Activated naive CD4-positive, alpha-beta T cell treated with anti-CD3 and anti-CD28 coated beads, Interleukin-2, amount 50 U/mL, for 24 hours (primary cell): Measurements from ENCODE around the gene WEE1.
"Not testable (repeated sequence)": the region's sequence is repeated elsewhere in the genome, so short reads cannot be mapped to it uniquely, and the experiment has no call there.

ENCODE experiments used
- H3K27ac Mint-ChIP-seq: one replicate; pipeline ENCODE4 v1.8.0; 2021; ENCODE audit warnings: mild to moderate bottlenecking, mixed read lengths
- H3K27me3 Mint-ChIP-seq: one replicate; pipeline ENCODE4 v1.8.0; 2021; ENCODE audit warnings: mixed read lengths
- H3K36me3 Mint-ChIP-seq: one replicate; pipeline ENCODE4 v1.8.0; 2021; ENCODE audit warnings: mixed read lengths
- H3K4me1 Mint-ChIP-seq: one replicate; pipeline ENCODE4 v1.8.0; 2021; ENCODE audit warnings: mixed read lengths
- H3K4me3 Mint-ChIP-seq: one replicate; pipeline ENCODE4 v1.8.0; 2021; ENCODE audit warnings: mild to moderate bottlenecking, mixed read lengths
- H3K9me3 Mint-ChIP-seq: one replicate; pipeline ENCODE4 v1.8.0; 2021; ENCODE audit warnings: mixed read lengths

The WEE1 gene

GRCh38 chr11:9601876-9602199 lies 28.4 kb downstream of the WEE1 start:
- Mint-ChIP-seq H3K9me3 (no peaks in the 10 kb centered on the region), H3K4me1 (peaks cover 19% of the 10 kb centered on the region), H3K4me3 (peak overlapping the region; percentile 56), H3K27ac (no peak overlapping the region), H3K27me3 (no peaks in the 10 kb centered on the region), H3K36me3 (no peaks in the 10 kb centered on the region)

GRCh38 chr11:9603214-9603613 lies 29.7 kb downstream of the WEE1 start:
- H3K36me3 Mint-ChIP-seq, H3K27ac Mint-ChIP-seq, H3K27me3 Mint-ChIP-seq, H3K4me3 Mint-ChIP-seq, H3K9me3 Mint-ChIP-seq: not testable (repeated sequence)
- H3K4me1 Mint-ChIP-seq = peaks cover 19% of the 10 kb centered on the region

GRCh38 chr11:9604134-9604533 lies 30.7 kb downstream of the WEE1 start:
- no peaks in the 10 kb centered on the region for H3K27me3 Mint-ChIP-seq
- no peak overlapping the region for H3K4me3 Mint-ChIP-seq
- H3K36me3 Mint-ChIP-seq = no peaks in the 10 kb centered on the region

GRCh38 chr11:9605742-9606141 lies 32.3 kb downstream of the WEE1 start:
- Mint-ChIP-seq H3K36me3 (no peaks in the 10 kb centered on the region), H3K9me3 (no peaks in the 10 kb centered on the region), H3K4me3 (no peak overlapping the region), H3K27me3 (no peaks in the 10 kb centered on the region), H3K27ac (peak overlapping the region; percentile 37), H3K4me1 (peaks cover 13% of the 10 kb centered on the region)

More at GRCh38 chr11:9604134-9604533, 30.7 kb downstream of the WEE1 start:
- H3K9me3 Mint-ChIP-seq = no peaks in the 10 kb centered on the region
- H3K4me1 Mint-ChIP-seq = peaks cover 19% of the 10 kb centered on the region
- H3K27ac Mint-ChIP-seq = no peak overlapping the region

- no peak overlapping the region for H3K4me3 Mint-ChIP-seq
- no peaks in the 10 kb centered on the region for H3K27me3 Mint-ChIP-seq
- H3K9me3 Mint-ChIP-seq = no peaks in the 10 kb centered on the region
- H3K4me1 Mint-ChIP-seq = peaks cover 3% of the 10 kb centered on the region
- H3K27ac Mint-ChIP-seq = no peak overlapping the region
- H3K36me3 Mint-ChIP-seq = no peaks in the 10 kb centered on the region
These were observed 33.5 kb downstream of the WEE1 start for GRCh38 chr11:9606809-9607510.

GRCh38 chr11:9607511-9607899 lies 34.0 kb downstream of the WEE1 start:
- no peaks in the 10 kb centered on the region for H3K36me3 Mint-ChIP-seq
- no peak overlapping the region for H3K4me3 Mint-ChIP-seq
- no peaks in the 10 kb centered on the region for H3K27me3 Mint-ChIP-seq
- H3K4me1 Mint-ChIP-seq = peaks cover 3% of the 10 kb centered on the region
- no peak overlapping the region for H3K27ac Mint-ChIP-seq
- no peaks in the 10 kb centered on the region for H3K9me3 Mint-ChIP-seq

GRCh38 chr11:9609002-9609759 lies 35.7 kb downstream of the WEE1 start:
- no peak overlapping the region for H3K4me3 Mint-ChIP-seq
- peaks cover 12% of the 10 kb centered on the region for H3K4me1 Mint-ChIP-seq
- no peaks in the 10 kb centered on the region for H3K27me3 Mint-ChIP-seq
- no peaks in the 10 kb centered on the region for H3K36me3 Mint-ChIP-seq
- no peaks in the 10 kb centered on the region for H3K9me3 Mint-ChIP-seq
- H3K27ac Mint-ChIP-seq = no peak overlapping the region

GRCh38 chr11:9609841-9610240 lies 36.4 kb downstream of the WEE1 start:
- no peak overlapping the region for H3K4me3 Mint-ChIP-seq
- no peaks in the 10 kb centered on the region for H3K36me3 Mint-ChIP-seq
- peaks cover 18% of the 10 kb centered on the region for H3K4me1 Mint-ChIP-seq
- H3K9me3 Mint-ChIP-seq = no peaks in the 10 kb centered on the region
- no peaks in the 10 kb centered on the region for H3K27me3 Mint-ChIP-seq
- H3K27ac Mint-ChIP-seq = no peak overlapping the region

GRCh38 chr11:9613118-9613829 lies 39.8 kb downstream of the WEE1 start:
- peaks cover 26% of the 10 kb centered on the region for H3K4me1 Mint-ChIP-seq
- H3K4me3 Mint-ChIP-seq = peak overlapping the region; percentile 96
- no peaks in the 10 kb centered on the region for H3K36me3 Mint-ChIP-seq
- H3K27ac Mint-ChIP-seq = peak overlapping the region; percentile 99
- no peaks in the 10 kb centered on the region for H3K9me3 Mint-ChIP-seq
- no peaks in the 10 kb centered on the region for H3K27me3 Mint-ChIP-seq

- peak overlapping the region; percentile 96 for H3K4me3 Mint-ChIP-seq
These were observed 40.6 kb downstream of the WEE1 start for GRCh38 chr11:9613830-9614762.

GRCh38 chr11:9615031-9615451 lies 41.6 kb downstream of the WEE1 start:
- no peaks in the 10 kb centered on the region for H3K27me3 Mint-ChIP-seq
- no peaks in the 10 kb centered on the region for H3K9me3 Mint-ChIP-seq
- H3K36me3 Mint-ChIP-seq = no peaks in the 10 kb centered on the region
- no peak overlapping the region for H3K27ac Mint-ChIP-seq
- H3K4me1 Mint-ChIP-seq = peaks cover 26% of the 10 kb centered on the region
- no peak overlapping the region for H3K4me3 Mint-ChIP-seq

More at GRCh38 chr11:9613830-9614762, 40.6 kb downstream of the WEE1 start:
- H3K9me3 Mint-ChIP-seq = no peaks in the 10 kb centered on the region
- no peaks in the 10 kb centered on the region for H3K27me3 Mint-ChIP-seq
- H3K36me3 Mint-ChIP-seq = no peaks in the 10 kb centered on the region
- peak overlapping the region; percentile 99 for H3K27ac Mint-ChIP-seq
- peaks cover 26% of the 10 kb centered on the region for H3K4me1 Mint-ChIP-seq

GRCh38 chr11:9616042-9616675 lies 42.7 kb downstream of the WEE1 start:
- Mint-ChIP-seq H3K9me3 (no peaks in the 10 kb centered on the region), H3K27me3 (no peaks in the 10 kb centered on the region), H3K27ac (no peak overlapping the region), H3K36me3 (no peaks in the 10 kb centered on the region), H3K4me1 (peaks cover 26% of the 10 kb centered on the region), H3K4me3 (no peak overlapping the region)

- no peaks in the 10 kb centered on the region for H3K36me3 Mint-ChIP-seq
- H3K27me3 Mint-ChIP-seq = no peaks in the 10 kb centered on the region
- H3K4me1 Mint-ChIP-seq = peaks cover 26% of the 10 kb centered on the region
- no peak overlapping the region for H3K27ac Mint-ChIP-seq
- H3K9me3 Mint-ChIP-seq = no peaks in the 10 kb centered on the region
- no peak overlapping the region for H3K4me3 Mint-ChIP-seq
These were observed 43.4 kb downstream of the WEE1 start for GRCh38 chr11:9616858-9617257.

- H3K27me3 Mint-ChIP-seq = no peaks in the 10 kb centered on the region
These were observed 44.5 kb downstream of the WEE1 start for GRCh38 chr11:9617940-9618339.

GRCh38 chr11:9619004-9619403 lies 45.5 kb downstream of the WEE1 start:
- Mint-ChIP-seq H3K4me1 (peaks cover 14% of the 10 kb centered on the region), H3K27me3 (no peaks in the 10 kb centered on the region), H3K4me3 (no peak overlapping the region), H3K27ac (no peak overlapping the region), H3K36me3 (no peaks in the 10 kb centered on the region), H3K9me3 (no peaks in the 10 kb centered on the region)

More at GRCh38 chr11:9617940-9618339, 44.5 kb downstream of the WEE1 start:
- Mint-ChIP-seq H3K27ac (no peak overlapping the region), H3K9me3 (no peaks in the 10 kb centered on the region), H3K4me3 (no peak overlapping the region), H3K36me3 (no peaks in the 10 kb centered on the region), H3K4me1 (peaks cover 23% of the 10 kb centered on the region)
